A673 (cell line): ENCODE measurements around the gene CDK1. TPM values are rescaled to one million over a fixed set of nuclear protein-coding genes. Genes with fewer than 3 reads are reported as not detected.

ENCODE experiments used
- BruUV-seq: library from RNA; stranded (reverse); fragments of 400-500 nt; replicated peaks from 2 replicates; lab custom pipeline; 2021; lab: Mats Ljungman, UMichigan
- CTCF ChIA-PET: fragments of 300-600 bp; sonication (Branson Sonifier 250); formaldehyde crosslinking; loops from one replicate; lab custom pipeline; 2022; ENCODE audit warnings: antibody characterized with exemption; lab: Charles Lee
- POLR2A ChIA-PET: fragments of 300-600 bp; sonication (Branson Sonifier 250); formaldehyde crosslinking; loops from one replicate; lab custom pipeline; 2022; ENCODE audit warnings: antibody characterized with exemption; ENCODE audit not compliant: low non-redundant PET; lab: Charles Lee
- DNase-seq: peaks from one replicate; pipeline ENCODE4 v3.0.0-alpha.2; 2015; ENCODE audit warnings: low spot score
- H3K27ac ChIP-seq: fragments of 200-600 bp; sonication (generic); 2 replicates; pipeline ENCODE4 v1.5.1; 2016; ENCODE audit warnings: mixed run types, low read depth, mild to moderate bottlenecking, mixed read lengths, antibody characterized with exemption, low read length; ENCODE audit not compliant: poor library complexity, severe bottlenecking
- H3K27me3 ChIP-seq: fragments of 200-600 bp; sonication (generic); replicated peaks from 2 replicates; pipeline ENCODE4 v1.6.1; 2017; ENCODE audit warnings: mixed run types, low read depth, mild to moderate bottlenecking, mixed read lengths, antibody characterized with exemption, low read length; ENCODE audit not compliant: insufficient read depth, poor library complexity
- H3K36me3 ChIP-seq: fragments of 200-600 bp; sonication (generic); 2 replicates; pipeline ENCODE4 v1.6.1; 2016; ENCODE audit warnings: mixed run types, mild to moderate bottlenecking, mixed read lengths, antibody characterized with exemption, low read length; ENCODE audit not compliant: insufficient read depth, poor library complexity, severe bottlenecking
- H3K4me1 ChIP-seq: fragments of 200-600 bp; sonication (generic); 2 replicates; pipeline ENCODE4 v1.6.1; 2017; ENCODE audit warnings: mixed run types, mild to moderate bottlenecking, mixed read lengths, antibody characterized with exemption, low read length; ENCODE audit not compliant: insufficient read depth, poor library complexity, severe bottlenecking
- H3K4me3 ChIP-seq: fragments of 200-600 bp; sonication (generic); 2 replicates; pipeline ENCODE4 v1.5.1; 2016; ENCODE audit warnings: low read depth, mixed run types, mild to moderate bottlenecking, mixed read lengths, low read length; ENCODE audit not compliant: poor library complexity, severe bottlenecking
- H3K9me3 ChIP-seq: fragments of 200-600 bp; sonication (generic); 2 replicates; pipeline ENCODE4 v1.6.1; 2016; ENCODE audit warnings: mixed run types, low read depth, mild to moderate bottlenecking, mixed read lengths, antibody characterized with exemption, low read length; ENCODE audit not compliant: poor library complexity, severe bottlenecking
- CTCF ChIP-seq: fragments of 300-800, 200-600 bp; sonication (generic); conservative IDR thresholded peaks from 2 replicates; pipeline ENCODE4 v1.5.1; 2017; ENCODE audit warnings: low read depth, mild to moderate bottlenecking, antibody characterized with exemption, low read length, moderate library complexity, mixed read lengths
- EZH2 ChIP-seq: fragments of 200-600 bp; sonication (generic); IDR thresholded peaks from 2 replicates; pipeline ENCODE4 v1.6.1; 2017; ENCODE audit warnings: borderline replicate concordance, low read depth, mild to moderate bottlenecking, mixed read lengths, antibody characterized with exemption, low read length; ENCODE audit not compliant: poor library complexity, severe bottlenecking
- intact Hi-C: fragments of 100-400 bp; cut with micrococcal nuclease; formaldehyde crosslinking; loops from one replicate; pipeline ENCODE4 v1.10.0; 2022; ENCODE audit not compliant: unreplicated experiment
- total RNA-seq: library from RNA; stranded (reverse); gene quantifications from 2 replicates; pipeline ENCODE4 v1.2.3, GENCODE V29; 2021

Gene CDK1
- total RNA-seq, 1 experiment from 2014 or later: 168 TPM

GRCh38 chr10:60798031-60798430 lies 19.8 kb downstream of the CDK1 start:
- Histone ChIP-seq H3K36me3 (peaks cover 45% of the 10 kb centered on the region), H3K9me3 (no peaks in the 10 kb centered on the region), H3K27me3 (no peaks in the 10 kb centered on the region), H3K4me3 (no peak overlapping the region), H3K27ac (no peak overlapping the region), H3K4me1 (peaks cover 18% of the 10 kb centered on the region)
- ChIA-PET POLR2A (interaction anchor here (0.8 kb wide), 1 partner anchor 1657 kb away, joined by 4 read pairs; no protein-coding TSS in a partner anchor), CTCF (no interaction called here)
- TF ChIP-seq CTCF (no peak), EZH2 (no peak)
- DNase-seq: no peak
- BruUV-seq: no TSS peak
- intact Hi-C loops: no loop called here

GRCh38 chr10:60798870-60799269 lies 20.6 kb downstream of the CDK1 start:
- Histone ChIP-seq H3K4me3 (no peak overlapping the region), H3K36me3 (peaks cover 37% of the 10 kb centered on the region), H3K27me3 (no peaks in the 10 kb centered on the region), H3K27ac (no peak overlapping the region), H3K9me3 (no peaks in the 10 kb centered on the region), H3K4me1 (peaks cover 18% of the 10 kb centered on the region)
- intact Hi-C loops: no loop called here
- TF ChIP-seq EZH2 (no peak), CTCF (no peak)
- BruUV-seq: no TSS peak
- CTCF ChIA-PET: interaction anchor here (0.6 kb wide), 1 partner anchor 464 kb away, joined by 3 read pairs; no protein-coding TSS in a partner anchor
- POLR2A ChIA-PET: interaction anchor here (0.8 kb wide), 1 partner anchor 1656 kb away, joined by 4 read pairs; no protein-coding TSS in a partner anchor
- no peak for DNase-seq

- intact Hi-C loops: no loop called here
- POLR2A ChIA-PET: interaction anchor here (0.6 kb wide), 1 partner anchor 1122 kb away, joined by 4 read pairs; no protein-coding TSS in a partner anchor
- BruUV-seq: no TSS peak
- Histone ChIP-seq H3K4me3 (no peak overlapping the region), H3K36me3 (peaks cover 24% of the 10 kb centered on the region), H3K9me3 (no peaks in the 10 kb centered on the region), H3K4me1 (peaks cover 18% of the 10 kb centered on the region), H3K27ac (no peak overlapping the region), H3K27me3 (no peaks in the 10 kb centered on the region)
- DNase-seq: no peak
- TF ChIP-seq CTCF (no peak), EZH2 (no peak)
- CTCF ChIA-PET: no interaction called here
Measured at GRCh38 chr10:60799971-60800650, 21.8 kb downstream of the CDK1 start.
